HG02642 (cell line): ENCODE results near the gene NPBWR2.

Experiments
- ATAC-seq: cut with Tn5 transposase; IDR thresholded peaks from one replicate; pipeline ENCODE4 v1.9.1; 2021; ENCODE audit warnings: mild to moderate bottlenecking; ENCODE audit not compliant: unreplicated experiment, poor library complexity

NPBWR2 gene

GRCh38 chr20:64076061-64076997, 31.0 kb downstream of the NPBWR2 start:
- no peak for ATAC-seq

- ATAC-seq: no peak
Observed at GRCh38 chr20:64075556-64075955, 31.8 kb downstream of the NPBWR2 start.

GRCh38 chr20:64074963-64075362, 32.4 kb downstream of the NPBWR2 start:
- ATAC-seq: no peak

- ATAC-seq: no peak
Observed at GRCh38 chr20:64074184-64074789, 33.1 kb downstream of the NPBWR2 start.

DNA sequence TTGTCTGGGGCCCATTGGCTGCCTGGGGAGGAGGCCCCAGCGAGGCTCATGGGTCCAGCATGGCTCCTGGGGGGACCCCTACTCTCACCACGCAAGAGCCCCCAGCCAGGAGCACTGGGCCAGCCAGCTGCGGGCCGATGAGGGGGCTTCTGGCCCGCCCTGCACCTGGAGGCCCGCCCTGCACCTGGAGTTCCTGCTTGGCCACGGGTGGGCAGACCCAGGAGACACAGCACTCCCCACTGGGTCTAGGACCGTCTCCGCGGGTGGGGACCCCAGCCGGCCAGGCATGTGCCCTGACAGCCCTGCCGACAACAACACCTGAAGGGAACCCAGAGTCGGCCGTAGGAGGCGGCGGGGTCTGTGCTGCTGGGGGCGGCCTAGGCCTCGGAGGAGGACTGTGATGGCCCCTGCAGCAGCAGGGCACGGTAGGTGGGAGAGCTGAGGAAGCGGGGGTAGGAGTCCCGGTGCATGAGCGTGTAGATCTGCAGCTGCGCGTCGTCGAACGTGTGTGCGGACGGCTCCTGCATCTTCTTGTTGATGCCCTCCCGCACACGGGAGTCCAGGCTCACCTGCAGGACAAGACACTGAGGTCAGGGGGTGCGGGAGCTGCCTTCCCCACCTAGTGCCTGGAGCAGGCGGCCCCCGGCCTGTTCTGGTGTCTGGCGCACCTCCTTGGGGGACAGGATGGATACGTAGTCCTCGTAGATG, 33.7 kb downstream of the NPBWR2 start:
- no peak for ATAC-seq

- ATAC-seq: no peak
Observed at GRCh38 chr20:64072498-64073063, 34.8 kb downstream of the NPBWR2 start.

- no peak for ATAC-seq
Observed at GRCh38 chr20:64071341-64072332, 35.7 kb downstream of the NPBWR2 start.

- ATAC-seq: no peak
Observed at GRCh38 chr20:64070244-64070993, 36.9 kb downstream of the NPBWR2 start.

GRCh38 chr20:64069614-64070243, 37.6 kb downstream of the NPBWR2 start:
- no peak for ATAC-seq

DNA sequence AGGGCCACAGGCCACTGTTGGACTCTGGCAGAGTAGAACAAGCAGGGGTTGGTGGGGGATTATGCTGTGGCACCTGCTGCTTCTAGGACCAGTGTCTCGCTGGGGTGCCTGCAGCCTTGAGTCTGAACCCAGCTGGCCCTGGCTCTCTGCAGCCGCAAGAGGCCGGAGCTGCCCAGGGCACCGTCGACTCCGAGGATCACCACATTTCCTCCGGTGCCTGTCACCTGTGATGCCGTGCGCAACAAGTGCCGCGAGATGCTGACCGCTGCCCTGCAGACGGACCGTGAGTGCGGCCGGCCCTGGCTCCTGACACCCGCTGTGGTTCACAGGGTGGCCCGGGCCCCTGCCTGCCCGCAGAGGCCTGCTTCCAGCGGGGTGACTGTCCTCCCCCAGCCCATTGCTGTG, 38.2 kb downstream of the NPBWR2 start:
- ATAC-seq: no peak

GRCh38 chr20:64068386-64069208, 38.8 kb downstream of the NPBWR2 start:
- no peak for ATAC-seq

DNA sequence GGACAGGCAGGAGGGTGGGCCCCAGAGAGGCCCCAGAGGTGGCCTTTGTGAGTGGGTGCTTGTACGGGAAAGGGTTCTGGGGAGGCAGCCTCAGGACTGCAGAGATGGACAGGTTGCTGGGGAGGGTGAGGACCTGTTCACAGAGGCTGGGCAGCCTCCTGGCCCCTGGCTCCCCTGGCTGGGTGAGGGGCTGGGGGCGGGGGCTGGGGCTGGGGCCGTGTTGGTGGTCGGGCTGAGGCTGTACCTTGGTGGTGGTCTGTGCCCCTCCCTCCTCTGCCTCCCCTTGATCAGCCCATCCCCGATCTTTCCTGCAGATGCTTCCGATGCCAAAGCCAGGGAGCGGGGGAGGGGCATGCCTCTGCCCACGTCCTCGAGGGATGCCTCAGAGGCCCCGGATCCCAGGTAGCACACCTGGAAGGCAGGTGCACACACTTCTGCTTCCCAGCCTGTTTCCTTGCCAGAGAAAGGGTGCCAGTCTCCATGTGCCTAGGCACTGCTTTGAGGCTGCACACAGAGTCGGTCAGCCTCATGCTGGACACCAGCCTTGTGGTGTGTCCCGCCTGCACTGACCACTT, 39.5 kb downstream of the NPBWR2 start:
- no peak for ATAC-seq

- ATAC-seq: no peak
Observed at GRCh38 chr20:64067005-64067632, 40.2 kb downstream of the NPBWR2 start.

GRCh38 chr20:64065974-64066343, 41.4 kb downstream of the NPBWR2 start:
- ATAC-seq: no peak

GRCh38 chr20:64065062-64065973, 42.0 kb downstream of the NPBWR2 start:
- ATAC-seq: no peak

GRCh38 chr20:64064145-64064698, 43.1 kb downstream of the NPBWR2 start:
- ATAC-seq: no peak
